ENCODE data around the gene TMEM238.
"Not testable (repeated sequence)": the region's sequence is repeated elsewhere in the genome, so short reads cannot be mapped to it uniquely, and the experiment has no call there.

Gene TMEM238

GRCh38 chr19:55384131-55384919, at the start of gene TMEM238:
Gene TMEM238, minus strand, starts transcription at chr19:55384292. Its CDS starts 33 bp downstream, at chr19:55384259.
- DNase-seq = peak in 1 of 2 experiments; percentile 54

GRCh38 chr19:55433292-55433691, 49.2 kb upstream of the TMEM238 start:
- DNase-seq = no peak

- no peak for DNase-seq
Measured at GRCh38 chr19:55432241-55432959, 48.3 kb upstream of the TMEM238 start.

GRCh38 chr19:55431183-55431582, 47.1 kb upstream of the TMEM238 start:
- no peak for DNase-seq

GRCh38 chr19:55426042-55426441, 42.0 kb upstream of the TMEM238 start:
- no peak for DNase-seq

GRCh38 chr19:55424518-55424917, 40.4 kb upstream of the TMEM238 start:
- DNase-seq = no peak

- no peak for DNase-seq
Measured at GRCh38 chr19:55423225-55424005, 39.3 kb upstream of the TMEM238 start.

- not testable (repeated sequence) for DNase-seq
Measured at GRCh38 chr19:55421281-55421680, 37.2 kb upstream of the TMEM238 start.

- no peak for DNase-seq
Measured at GRCh38 chr19:55419624-55420236, 35.6 kb upstream of the TMEM238 start.

GRCh38 chr19:55419103-55419502, 35.0 kb upstream of the TMEM238 start:
- no peak for DNase-seq

- no peak for DNase-seq
Measured at GRCh38 chr19:55418185-55418584, 34.1 kb upstream of the TMEM238 start.

- no peak for DNase-seq
Measured at GRCh38 chr19:55410168-55410567, 26.1 kb upstream of the TMEM238 start.

GRCh38 chr19:55409179-55409578, 25.1 kb upstream of the TMEM238 start:
- DNase-seq = not testable (repeated sequence)

GRCh38 chr19:55408533-55408872, 24.4 kb upstream of the TMEM238 start:
- no peak for DNase-seq

GRCh38 chr19:55407800-55408532, 23.9 kb upstream of the TMEM238 start:
- DNase-seq = peak; percentile 95 to 99

GRCh38 chr19:55407550-55407799, 23.4 kb upstream of the TMEM238 start, which contains the start of gene UBE2S:
Gene UBE2S, minus strand, starts transcription at chr19:55407788. Its CDS starts 199 bp downstream, at chr19:55407589.
- not testable (repeated sequence) for DNase-seq

- DNase-seq = peak in 1 of 2 experiments; percentile 9
Measured at GRCh38 chr19:55406826-55407549, 22.9 kb upstream of the TMEM238 start.

GRCh38 chr19:55406091-55406825, 22.2 kb upstream of the TMEM238 start:
- no peak for DNase-seq

- no peak for DNase-seq
Measured at GRCh38 chr19:55405638-55406037, 21.5 kb upstream of the TMEM238 start.

GRCh38 chr19:55402509-55402908, 18.4 kb upstream of the TMEM238 start:
- DNase-seq = no peak

- not testable (repeated sequence) for DNase-seq
Measured at GRCh38 chr19:55401390-55401789, 17.3 kb upstream of the TMEM238 start.

Measured in NCI-H187 (cell line).